Sigmoid colon (tissue), 7 donors: ENCODE data around the gene LMAN2. TPM values are rescaled to one million over a fixed set of nuclear protein-coding genes. Genes with fewer than 3 reads are reported as not detected.

Source experiments
- DNase-seq: peaks from one replicate; pipeline ENCODE4 v3.0.0-alpha.2; 2019
- H3K27ac ChIP-seq, 4 donors: fragments of 200-600 bp; sonication (generic); one replicate each; pipeline ENCODE4 v1.5.1; 2016 to 2019; ENCODE audit warnings: mild to moderate bottlenecking in 1 of 4
- H3K27me3 ChIP-seq, 3 donors: fragments of 200-600 bp; sonication (generic); one replicate each; pipeline ENCODE4 v1.5.1; 2019; ENCODE audit warnings: mild to moderate bottlenecking in 1 of 3
- H3K36me3 ChIP-seq, 4 donors: fragments of 200-600 bp; sonication (generic); one replicate each; pipeline ENCODE4 v1.5.1; 2016 to 2019
- H3K4me1 ChIP-seq, 4 donors: fragments of 200-600 bp; sonication (generic); one replicate each; pipeline ENCODE4 v1.5.1; 2017 to 2019
- H3K4me3 ChIP-seq, 4 donors: fragments of 200-600 bp; sonication (generic); one replicate each; pipeline ENCODE4 v1.5.1; 2017 to 2019; ENCODE audit warnings: mild to moderate bottlenecking in 2 of 4, moderate library complexity in 1 of 4
- H3K9me3 ChIP-seq, 4 donors: fragments of 200-600 bp in 3 of 4; sonication (generic) in 3 of 4; one replicate each; pipeline versions ENCODE4 v1.5.1 to v1.6.1; 2013 to 2019
- EP300 ChIP-seq, 4 donors: sonication (generic); formaldehyde crosslinking; IDR thresholded peaks; one replicate each; pipeline ENCODE4 v1.6.1; 2017; ENCODE audit warnings: antibody characterized with exemption in 4 of 4
- POLR2A ChIP-seq, 2 donors: fragments of 450-650 bp; IDR thresholded peaks; one replicate each; pipeline ENCODE4 v1.6.1; 2016; ENCODE audit warnings: antibody characterized with exemption in 2 of 2, mild to moderate bottlenecking in 2 of 2, moderate library complexity in 2 of 2
- POLR2AphosphoS5 ChIP-seq, 4 donors: sonication (generic); formaldehyde crosslinking; IDR thresholded peaks; one replicate each; pipeline ENCODE4 v1.6.1; 2017; ENCODE audit warnings: antibody characterized with exemption in 4 of 4
- WGBS, 2 donors: extraction: QIAGEN DNeasy Blood & Tissue Kit; methylation state at CpG; one replicate each; pipeline ENCODE4 v1.1.7; 2013; 5-methylcytosine and 5-hydroxymethylcytosine counted together
- intact Hi-C: fragments of 100-400 bp; cut with DNase I; formaldehyde crosslinking; loops from one replicate; pipeline ENCODE4 v1.15.1; 2023
- polyA plus RNA-seq, 3 donors: library from polyadenylated mRNA; stranded (reverse); fragments of 200-250 nt; gene quantifications; one replicate each; pipeline ENCODE4 v1.2.3, GENCODE V29; 2013
- total RNA-seq, 4 donors: library from RNA; depleted of rRNA; stranded (reverse); fragments of >200 nt; gene quantifications; one replicate each; pipeline ENCODE4 v1.1.0, GENCODE V29; 2016
- TF ChIP-seq, protein P1 (sequence below), 4 experiments: fragments of 450-650 bp in 3 of 4; fragments of 200-600 bp in 1 of 4; IDR thresholded peaks; one replicate each; pipeline ENCODE4 v1.5.1; 2016 to 2019; ENCODE audit warnings: antibody characterized with exemption in 4 of 4, mild to moderate bottlenecking in 3 of 4, moderate library complexity in 2 of 4
- donor health status: healthy with polysubstance abuse.
- donor health status: Bipolar disorder and iron deficiency.
- donor health status: healthy.

Gene LMAN2
- total and polyA plus RNA-seq, 7 donors: 62.5 to 244 (median 108) TPM

DNA sequence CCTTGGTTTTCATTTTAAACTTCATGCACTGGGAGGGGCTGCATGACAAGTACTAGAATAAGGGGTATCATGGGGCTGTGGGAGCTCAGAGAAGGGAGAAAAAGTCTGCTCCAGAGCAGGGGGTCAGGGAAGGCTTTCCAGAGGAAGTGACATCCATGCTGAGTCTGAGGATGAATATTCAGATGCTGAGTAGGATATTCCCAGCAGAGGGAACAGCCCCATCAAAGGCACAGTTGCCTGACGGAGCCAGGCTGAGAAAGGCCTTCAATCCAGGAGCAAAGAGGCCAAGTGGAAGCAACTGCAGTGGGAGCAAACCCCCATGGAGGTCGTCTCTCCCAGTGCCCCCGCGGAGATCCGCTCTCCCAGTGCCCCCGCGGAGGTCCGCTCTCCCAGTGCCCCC lies 44.6 kb upstream of the LMAN2 start:
- TF ChIP-seq EP300 (IDR thresholded peaks at IDR 0.05): no peak
- TF ChIP-seq, protein P1, sequence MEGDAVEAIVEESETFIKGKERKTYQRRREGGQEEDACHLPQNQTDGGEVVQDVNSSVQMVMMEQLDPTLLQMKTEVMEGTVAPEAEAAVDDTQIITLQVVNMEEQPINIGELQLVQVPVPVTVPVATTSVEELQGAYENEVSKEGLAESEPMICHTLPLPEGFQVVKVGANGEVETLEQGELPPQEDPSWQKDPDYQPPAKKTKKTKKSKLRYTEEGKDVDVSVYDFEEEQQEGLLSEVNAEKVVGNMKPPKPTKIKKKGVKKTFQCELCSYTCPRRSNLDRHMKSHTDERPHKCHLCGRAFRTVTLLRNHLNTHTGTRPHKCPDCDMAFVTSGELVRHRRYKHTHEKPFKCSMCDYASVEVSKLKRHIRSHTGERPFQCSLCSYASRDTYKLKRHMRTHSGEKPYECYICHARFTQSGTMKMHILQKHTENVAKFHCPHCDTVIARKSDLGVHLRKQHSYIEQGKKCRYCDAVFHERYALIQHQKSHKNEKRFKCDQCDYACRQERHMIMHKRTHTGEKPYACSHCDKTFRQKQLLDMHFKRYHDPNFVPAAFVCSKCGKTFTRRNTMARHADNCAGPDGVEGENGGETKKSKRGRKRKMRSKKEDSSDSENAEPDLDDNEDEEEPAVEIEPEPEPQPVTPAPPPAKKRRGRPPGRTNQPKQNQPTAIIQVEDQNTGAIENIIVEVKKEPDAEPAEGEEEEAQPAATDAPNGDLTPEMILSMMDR (IDR thresholded peaks at IDR 0.05): no peak
- TF ChIP-seq POLR2A (IDR thresholded peaks at IDR 0.05): no peak
- TF ChIP-seq POLR2AphosphoS5 (IDR thresholded peaks at IDR 0.05): no peak
- peaks cover 16 to 63% (median 50%) of the 10 kb centered on the region in 3 donors for H3K27me3 ChIP-seq
- no peaks in the 10 kb centered on the region for H3K36me3 ChIP-seq
- WGBS, 2 donors: 69 to 89% methylated on average over 8 of the region's 8 CpGs
- H3K9me3 ChIP-seq: no peaks in the 10 kb centered on the region
- H3K27ac ChIP-seq: no peak overlapping the region
- H3K4me3 ChIP-seq: no peak overlapping the region
- intact Hi-C loops: no loop called here
- no peak for DNase-seq
- H3K4me1 ChIP-seq: peaks cover 0 to 11% (median 10%) of the 10 kb centered on the region in 4 donors

DNA sequence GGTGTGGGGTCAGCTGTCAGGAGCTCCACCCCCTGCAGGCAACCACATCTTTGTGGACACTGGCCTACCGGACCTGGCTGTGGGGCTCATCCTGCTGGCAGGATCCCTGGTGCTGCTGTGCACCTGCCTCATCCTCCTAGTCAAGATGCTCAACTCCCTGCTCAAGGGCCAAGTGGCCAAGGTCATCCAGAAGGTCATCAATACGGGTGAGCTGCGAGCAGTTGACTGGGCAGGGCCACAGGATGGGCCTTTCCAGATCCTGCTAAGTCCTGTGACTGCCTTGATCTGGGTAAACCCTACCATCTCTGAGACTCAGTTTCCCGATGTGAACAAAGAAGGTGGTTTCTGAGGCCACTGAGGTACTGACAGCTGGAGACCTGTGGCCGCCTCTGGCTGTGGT lies 42.5 kb upstream of the LMAN2 start:
- intact Hi-C loops: no loop called here

DNA sequence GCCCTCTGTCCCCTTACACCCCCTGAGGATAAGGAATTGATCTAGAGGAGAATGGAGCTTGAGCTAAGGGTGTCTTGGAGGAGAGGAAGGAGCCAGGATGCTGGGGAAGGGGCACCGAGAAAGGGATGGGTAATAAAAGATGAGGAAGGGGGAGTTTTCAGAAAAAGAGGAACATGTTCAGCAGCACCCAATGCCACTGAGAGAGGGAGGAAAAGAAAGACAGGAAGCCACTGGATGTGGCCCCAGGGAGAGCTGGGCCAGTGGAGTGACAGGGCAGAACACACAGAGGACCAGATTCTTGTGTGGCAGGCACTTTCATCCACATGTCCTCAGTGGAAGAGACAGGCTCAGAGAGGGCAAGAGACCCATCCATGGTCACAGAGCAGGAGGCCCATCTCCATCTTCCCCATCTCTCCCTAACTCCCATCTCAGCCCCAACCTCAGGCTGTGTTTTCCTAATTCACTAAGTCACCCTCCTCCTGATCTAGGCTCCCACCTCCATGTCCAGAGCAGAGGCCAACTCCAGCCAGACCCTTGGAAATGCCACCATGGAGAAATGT lies 41.8 kb upstream of the LMAN2 start:
- Histone ChIP-seq H3K27me3 (peaks cover 0 to 48% (median 25%) of the 10 kb centered on the region in 3 donors), H3K9me3 (no peaks in the 10 kb centered on the region), H3K27ac (no peak overlapping the region), H3K4me3 (no peak overlapping the region), H3K36me3 (no peaks in the 10 kb centered on the region), H3K4me1 (peaks cover 0 to 4% (median 0%) of the 10 kb centered on the region in 4 donors)
- TF ChIP-seq POLR2AphosphoS5 (IDR thresholded peaks at IDR 0.05) (no peak), EP300 (IDR thresholded peaks at IDR 0.05) (no peak), POLR2A (IDR thresholded peaks at IDR 0.05) (no peak)
- TF ChIP-seq, protein P1 (IDR thresholded peaks at IDR 0.05): no peak
- intact Hi-C loops: no loop called here
- 56 to 78% methylated on average over 1 of the region's 1 CpG for WGBS, 2 donors
- no peak for DNase-seq

More for the DNA sequence above, 42.5 kb upstream of the LMAN2 start:
- Histone ChIP-seq H3K27ac (no peak overlapping the region), H3K36me3 (no peaks in the 10 kb centered on the region), H3K4me3 (no peak overlapping the region), H3K4me1 (peaks cover 0 to 4% (median 0%) of the 10 kb centered on the region in 4 donors), H3K9me3 (no peaks in the 10 kb centered on the region), H3K27me3 (peaks cover 0 to 55% (median 29%) of the 10 kb centered on the region in 3 donors)
- no peak for DNase-seq
- no peak for TF ChIP-seq POLR2A (IDR thresholded peaks at IDR 0.05)
- TF ChIP-seq, protein P1 (IDR thresholded peaks at IDR 0.05): no peak
- no peak for TF ChIP-seq EP300 (IDR thresholded peaks at IDR 0.05)
- no peak for TF ChIP-seq POLR2AphosphoS5 (IDR thresholded peaks at IDR 0.05)
- WGBS, 2 donors: 68 to 89% methylated on average over 5 of the region's 5 CpGs

DNA sequence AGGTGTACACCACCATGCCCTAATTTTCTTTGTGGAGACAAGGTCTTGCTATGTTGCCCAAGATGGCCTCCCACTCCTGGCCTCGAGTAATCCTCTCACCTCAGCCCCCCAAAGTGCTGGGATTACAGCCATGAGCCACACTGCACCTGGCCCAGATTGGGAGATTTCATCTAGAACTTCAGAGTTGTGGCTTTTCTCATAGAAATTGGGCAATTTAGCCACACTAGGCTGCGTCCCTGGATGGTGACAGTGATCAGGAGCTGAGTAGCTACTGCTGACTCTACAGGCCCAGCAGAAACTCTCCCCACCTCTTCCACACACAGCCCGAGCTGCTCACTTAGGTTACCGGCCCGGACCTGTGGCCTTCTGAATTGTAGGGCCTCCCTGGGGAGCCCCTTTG lies 41.3 kb upstream of the LMAN2 start:
- Histone ChIP-seq H3K9me3 (no peaks in the 10 kb centered on the region), H3K36me3 (no peaks in the 10 kb centered on the region), H3K4me1 (peaks cover 0 to 4% (median 0%) of the 10 kb centered on the region in 4 donors), H3K27ac (no peak overlapping the region), H3K27me3 (peaks cover 0 to 42% (median 21%) of the 10 kb centered on the region in 3 donors), H3K4me3 (no peak overlapping the region)
- DNase-seq: no peak
- TF ChIP-seq POLR2A (IDR thresholded peaks at IDR 0.05): no peak
- intact Hi-C loops: no loop called here
- WGBS, 2 donors: 72 to 88% methylated on average over 5 of the region's 5 CpGs

DNA sequence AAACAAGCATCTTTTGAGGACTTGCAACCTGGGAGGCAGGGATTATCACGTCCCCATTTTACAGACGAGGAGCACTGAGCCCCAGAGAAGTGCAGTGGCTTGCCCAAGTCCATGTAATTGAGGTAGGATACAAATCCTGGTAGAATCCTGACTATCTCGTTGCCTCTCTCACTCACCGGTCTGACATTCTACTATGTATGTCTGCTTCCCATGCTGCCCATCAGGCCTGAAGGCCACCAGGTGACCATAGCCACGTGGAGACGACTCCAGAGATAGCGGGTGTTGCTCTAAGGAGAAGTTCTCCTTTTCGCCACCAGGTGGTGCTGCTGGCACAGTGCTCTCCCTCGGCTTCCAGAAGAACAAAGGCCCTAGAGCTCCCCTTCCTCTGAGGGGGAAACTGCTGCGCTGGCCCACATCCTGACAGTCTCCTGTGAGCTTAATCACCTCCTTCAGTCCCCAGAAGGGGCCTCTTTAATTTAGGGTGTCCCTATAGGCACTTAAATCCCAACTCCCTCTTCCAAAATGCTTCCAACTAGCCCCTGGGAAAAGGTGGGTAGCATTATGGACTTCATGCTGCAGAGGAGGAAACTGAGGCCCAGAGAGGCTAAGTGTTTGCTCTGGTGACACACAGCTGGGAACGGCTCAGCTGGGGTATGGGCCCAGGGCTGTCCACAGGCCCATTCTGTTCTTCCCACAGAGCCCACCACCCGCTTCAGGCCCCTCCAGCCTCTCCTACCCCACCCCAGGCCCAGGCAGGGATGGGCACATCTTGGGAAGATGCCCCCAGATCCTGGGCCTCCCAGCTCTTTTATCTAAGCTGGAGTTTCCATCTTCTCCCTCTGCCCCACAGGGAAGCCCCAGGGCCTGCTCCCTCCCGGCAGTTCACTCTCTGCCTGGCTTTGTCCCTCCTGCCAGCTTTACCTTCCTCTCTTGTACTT lies 39.2 kb upstream of the LMAN2 start:
- 25 to 29% methylated on average over 13 of the region's 13 CpGs for WGBS, 2 donors
- peaks cover 0 to 21% (median 4%) of the 10 kb centered on the region in 3 donors for H3K27me3 ChIP-seq
- no peaks in the 10 kb centered on the region for H3K9me3 ChIP-seq
- TF ChIP-seq, protein P1 (IDR thresholded peaks at IDR 0.05): peak; percentile 95 to 98 (median 96)
- TF ChIP-seq POLR2AphosphoS5 (IDR thresholded peaks at IDR 0.05) (no peak), EP300 (IDR thresholded peaks at IDR 0.05) (no peak), POLR2A (IDR thresholded peaks at IDR 0.05) (no peak)
- H3K4me1 ChIP-seq: peaks cover 0 to 4% (median 0%) of the 10 kb centered on the region in 4 donors
- H3K4me3 ChIP-seq: no peak overlapping the region
- DNase-seq: peak; percentile 89
- intact Hi-C loops: loop anchor here (1.0 kb wide), 2 partner anchors 64 to 111 kb away; no protein-coding TSS in a partner anchor
- peak overlapping the region in 1 of 4 donors; percentile 6 for H3K27ac ChIP-seq
- H3K36me3 ChIP-seq: no peaks in the 10 kb centered on the region
